LNCaP clone FGC (cell line): ENCODE data around the gene CBX7.

Experiments
- DNase-seq: peaks from one replicate; pipeline ENCODE4 v3.0.0-alpha.2; 2011; ENCODE audit warnings: low read depth
- H3K4me3 ChIP-seq: 2 replicates; pipeline ENCODE4 v1.5.1; 2011; ENCODE audit warnings: mild to moderate bottlenecking, low read depth, low read length, control low read depth
- TF ChIP-seq, protein P1 (sequence below): IDR thresholded peaks from 2 replicates; pipeline ENCODE4 v1.5.1; 2012; ENCODE audit warnings: mild to moderate bottlenecking; ENCODE audit not compliant: control insufficient read depth, insufficient read depth; ENCODE audit errors: extremely low read depth

CBX7 gene

DNA sequence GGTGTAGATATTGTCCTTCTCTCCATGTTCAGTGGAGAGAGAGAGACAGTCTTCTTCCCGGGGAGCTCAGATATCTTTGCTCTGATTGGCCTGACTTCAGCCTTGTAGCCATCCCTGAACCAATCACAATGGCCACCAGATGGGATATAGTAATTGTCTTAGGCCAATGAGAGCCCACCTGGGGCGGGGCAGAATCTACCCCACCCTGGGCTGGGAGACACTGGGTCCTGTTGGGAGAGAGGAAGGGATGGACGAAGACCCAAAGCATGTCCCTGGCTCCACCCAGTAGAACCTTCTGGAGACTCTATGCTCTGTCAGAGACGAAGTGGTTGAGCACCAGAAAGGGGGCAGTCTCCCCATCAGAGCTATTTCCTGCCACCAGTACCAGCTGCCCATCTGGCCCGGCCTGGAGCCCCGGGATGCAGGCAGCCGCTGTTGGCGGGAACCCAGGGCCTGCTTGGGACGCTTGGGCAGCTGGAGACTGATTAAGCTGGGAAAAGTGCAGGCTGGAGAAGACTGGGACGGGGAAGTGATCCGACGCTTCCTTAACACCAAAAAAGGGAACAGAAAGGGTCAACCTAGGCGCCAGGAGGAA is 31.6 kb upstream of the CBX7 start:
- no peak overlapping the region for H3K4me3 ChIP-seq
- TF ChIP-seq, protein P1, sequence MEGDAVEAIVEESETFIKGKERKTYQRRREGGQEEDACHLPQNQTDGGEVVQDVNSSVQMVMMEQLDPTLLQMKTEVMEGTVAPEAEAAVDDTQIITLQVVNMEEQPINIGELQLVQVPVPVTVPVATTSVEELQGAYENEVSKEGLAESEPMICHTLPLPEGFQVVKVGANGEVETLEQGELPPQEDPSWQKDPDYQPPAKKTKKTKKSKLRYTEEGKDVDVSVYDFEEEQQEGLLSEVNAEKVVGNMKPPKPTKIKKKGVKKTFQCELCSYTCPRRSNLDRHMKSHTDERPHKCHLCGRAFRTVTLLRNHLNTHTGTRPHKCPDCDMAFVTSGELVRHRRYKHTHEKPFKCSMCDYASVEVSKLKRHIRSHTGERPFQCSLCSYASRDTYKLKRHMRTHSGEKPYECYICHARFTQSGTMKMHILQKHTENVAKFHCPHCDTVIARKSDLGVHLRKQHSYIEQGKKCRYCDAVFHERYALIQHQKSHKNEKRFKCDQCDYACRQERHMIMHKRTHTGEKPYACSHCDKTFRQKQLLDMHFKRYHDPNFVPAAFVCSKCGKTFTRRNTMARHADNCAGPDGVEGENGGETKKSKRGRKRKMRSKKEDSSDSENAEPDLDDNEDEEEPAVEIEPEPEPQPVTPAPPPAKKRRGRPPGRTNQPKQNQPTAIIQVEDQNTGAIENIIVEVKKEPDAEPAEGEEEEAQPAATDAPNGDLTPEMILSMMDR = no peak
- no peak for DNase-seq

DNA sequence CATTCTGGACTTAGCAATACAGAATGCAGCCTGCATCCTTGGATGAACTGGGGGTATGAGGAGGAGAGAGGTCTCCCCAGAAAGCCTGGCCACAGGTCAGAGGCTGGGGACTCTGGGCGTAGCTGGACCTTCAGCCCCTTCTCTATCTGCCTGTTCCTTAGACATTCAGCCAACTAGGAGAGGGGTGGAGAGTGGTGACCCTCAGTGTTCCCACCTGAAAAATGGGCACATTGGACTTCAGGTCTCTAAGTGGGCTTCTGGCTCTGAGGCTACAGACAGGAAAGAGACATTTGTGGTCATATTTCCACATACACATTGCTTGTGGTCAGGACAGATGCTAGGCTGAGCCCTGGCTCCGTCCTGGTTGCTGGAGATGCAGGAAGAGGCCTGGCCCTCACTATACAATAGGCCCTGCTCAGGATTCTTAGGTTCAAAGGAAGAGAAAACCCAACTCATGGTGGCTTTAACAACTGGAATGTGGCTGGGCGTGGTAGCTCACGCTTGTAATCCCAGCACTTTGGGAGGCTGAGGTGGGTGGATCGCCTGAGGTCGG is 30.1 kb upstream of the CBX7 start:
- no peak overlapping the region for H3K4me3 ChIP-seq
- DNase-seq = no peak
- TF ChIP-seq, protein P1 = no peak

DNA sequence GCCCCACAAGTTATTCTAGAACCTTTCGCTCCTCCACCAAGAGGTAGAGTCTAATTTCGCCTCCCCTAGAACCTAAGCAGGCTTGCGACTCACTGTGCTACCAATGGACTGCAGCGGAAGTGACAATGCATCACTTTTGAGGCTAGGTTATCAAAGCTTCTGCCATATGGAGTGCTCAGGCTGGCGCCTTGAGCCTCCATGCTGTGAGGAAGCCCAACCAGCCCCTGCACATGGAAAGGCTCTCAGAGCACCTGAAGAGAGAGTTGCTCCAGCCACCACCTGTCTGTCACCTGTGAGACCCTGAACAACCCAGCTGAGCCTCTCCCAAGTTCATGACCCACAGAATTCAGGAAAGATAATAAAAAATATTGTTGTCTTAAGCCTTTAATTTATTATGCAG is 29.3 kb upstream of the CBX7 start:
- no peak overlapping the region for H3K4me3 ChIP-seq
- TF ChIP-seq, protein P1 = no peak
- DNase-seq = no peak

DNA sequence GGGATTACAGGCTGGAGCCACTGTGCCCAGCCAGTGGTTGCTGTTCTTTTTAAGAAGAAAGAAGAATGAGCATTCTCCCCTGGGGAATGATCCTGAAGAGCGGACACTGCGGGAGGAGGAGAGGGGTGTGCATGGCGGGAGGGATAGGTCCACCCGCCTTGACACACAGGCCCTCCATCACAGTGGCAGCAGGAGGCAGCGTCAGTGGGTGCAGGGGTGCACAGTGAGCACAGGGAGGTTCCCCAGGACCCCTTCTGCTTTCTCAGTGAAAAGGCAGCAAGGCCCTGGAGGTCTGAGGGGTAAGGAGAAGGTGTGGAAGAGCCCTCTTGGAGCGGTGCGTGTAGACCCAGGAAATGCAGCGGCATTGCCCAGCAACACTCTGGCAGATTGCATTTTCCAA is 28.9 kb upstream of the CBX7 start:
- TF ChIP-seq, protein P1 = no peak
- no peak for DNase-seq
- H3K4me3 ChIP-seq = no peak overlapping the region

DNA sequence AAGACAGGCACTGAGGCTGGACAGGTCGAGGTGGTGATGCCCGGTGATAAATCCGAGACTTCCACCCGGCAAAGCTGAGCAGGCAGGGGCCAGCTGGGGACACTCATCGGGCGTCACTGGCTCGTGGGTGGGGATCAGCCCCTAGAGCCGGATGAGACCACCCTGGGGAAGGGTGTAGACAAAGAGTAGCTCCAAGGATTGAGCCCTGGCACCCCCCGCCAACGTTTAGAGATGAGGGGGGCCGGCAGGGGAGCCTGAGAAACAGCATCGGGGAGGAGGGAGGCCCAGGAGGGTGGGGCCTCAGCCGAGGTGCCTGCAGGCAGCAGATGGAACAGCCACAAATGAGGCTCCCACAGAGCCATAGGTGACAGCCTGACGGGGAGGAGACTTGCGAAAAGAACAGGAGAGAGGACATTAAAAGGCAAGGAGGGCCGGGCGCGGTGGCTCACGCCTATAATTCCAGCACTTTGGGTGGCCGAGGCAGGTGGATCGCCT is 27.4 kb upstream of the CBX7 start:
- no peak overlapping the region for H3K4me3 ChIP-seq
- no peak for DNase-seq
- TF ChIP-seq, protein P1 = no peak

DNA sequence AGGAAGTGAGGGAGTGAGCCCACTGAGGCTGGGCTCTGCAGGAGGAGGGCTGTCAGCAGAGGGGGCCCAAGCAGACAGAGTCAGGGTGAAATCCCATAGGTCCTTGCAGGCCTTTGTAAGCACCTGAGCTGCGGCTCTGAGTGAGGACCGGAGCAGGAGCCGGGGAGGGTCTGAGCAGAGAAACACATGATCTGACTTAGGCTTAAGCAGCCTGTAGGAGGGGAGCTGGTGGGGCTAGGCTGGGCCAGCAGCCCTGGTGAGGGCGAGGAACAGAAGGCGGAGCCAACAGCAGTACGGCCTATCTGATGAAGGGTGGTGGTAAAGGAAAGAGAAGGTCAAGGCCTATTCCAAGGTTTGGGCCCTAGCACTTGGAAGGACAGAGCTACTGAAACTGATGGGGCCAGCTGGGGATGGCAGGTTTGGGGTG is 26.9 kb upstream of the CBX7 start:
- no peak for DNase-seq
- no peak overlapping the region for H3K4me3 ChIP-seq
- TF ChIP-seq, protein P1 = no peak
